Common myeloid progenitor, CD34-positive (primary cell): Measurements from ENCODE around the gene ATP8B2.
A peak's percentile ranks its signal among the peaks of the same experiment; 100 is the strongest.
"Not testable (repeated sequence)": the region's sequence is repeated elsewhere in the genome, so short reads cannot be mapped to it uniquely, and the experiment has no call there.

Experiments
- CTCF ChIA-PET: fragments of 350-600 bp; sonication (Branson Sonifier 250); formaldehyde crosslinking; loops from one replicate; lab custom pipeline; 2021; ENCODE audit warnings: antibody characterized with exemption; lab: Charles Lee
- POLR2A ChIA-PET: fragments of 350-600 bp; sonication (Branson Sonifier 250); formaldehyde crosslinking; loops from one replicate; lab custom pipeline; 2021; ENCODE audit warnings: antibody characterized with exemption; lab: Charles Lee
- DNase-seq, 3 donors: peaks; one replicate each; pipeline versions ENCODE4 v3.0.0 to v3.0.0-alpha.2; 2013
- H3K27ac ChIP-seq, 2 experiments: 1 replicate in 1 of 2; 2 replicates in 1 of 2; pipeline ENCODE4 v1.7.0; 2013; ENCODE audit warnings: inconsistent platforms in 2 of 2, low read length in 2 of 2, mild to moderate bottlenecking in 2 of 2, low read depth in 1 of 2, moderate library complexity in 1 of 2; ENCODE audit not compliant: severe bottlenecking in 2 of 2, insufficient read depth in 1 of 2, poor library complexity in 1 of 2
- H3K27me3 ChIP-seq, 5 experiments: replicated peaks in 2 of 5; 1 replicate in 3 of 5; 2 replicates in 2 of 5; pipeline versions ENCODE4 v1.6.1 to v1.7.0; 2013; ENCODE audit warnings: low read length in 4 of 5, mild to moderate bottlenecking in 2 of 5, moderate library complexity in 2 of 5, inconsistent platforms in 1 of 5; ENCODE audit not compliant: insufficient read depth in 5 of 5, control insufficient read depth in 4 of 5
- H3K36me3 ChIP-seq, 4 experiments: 1 replicate in 2 of 4; 2 replicates in 2 of 4; pipeline versions ENCODE4 v1.6.1 to v1.7.0; 2013; ENCODE audit warnings: low read length in 3 of 4, control low read depth in 1 of 4, mild to moderate bottlenecking in 1 of 4; ENCODE audit not compliant: control insufficient read depth in 4 of 4, insufficient read depth in 4 of 4
- H3K4me1 ChIP-seq, 4 experiments: 1 replicate in 3 of 4; 2 replicates in 1 of 4; pipeline versions ENCODE4 v1.6.1 to v1.7.1; 2013; ENCODE audit warnings: low read length in 3 of 4, mild to moderate bottlenecking in 3 of 4, control low read depth in 1 of 4, inconsistent platforms in 1 of 4, moderate library complexity in 1 of 4; ENCODE audit not compliant: control insufficient read depth in 4 of 4, insufficient read depth in 4 of 4; ENCODE audit errors: control extremely low read depth in 1 of 4
- H3K4me3 ChIP-seq, 7 experiments: 1 replicate in 4 of 7; 2 replicates in 3 of 7; pipeline versions ENCODE4 v1.5.1 to v1.7.0; 2013; ENCODE audit warnings: mild to moderate bottlenecking in 7 of 7, low read length in 6 of 7, moderate library complexity in 6 of 7, inconsistent platforms in 2 of 7, low read depth in 2 of 7, control low read depth in 1 of 7; ENCODE audit not compliant: insufficient read depth in 4 of 7, control insufficient read depth in 1 of 7; ENCODE audit errors: extremely low read depth in 1 of 7
- H3K9me3 ChIP-seq, 5 experiments: 1 replicate in 4 of 5; 2 replicates in 1 of 5; pipeline versions ENCODE4 v1.6.1 to v1.7.1; 2013; ENCODE audit warnings: low read length in 4 of 5, mild to moderate bottlenecking in 2 of 5, inconsistent platforms in 1 of 5, low read depth in 1 of 5, moderate library complexity in 1 of 5; ENCODE audit not compliant: control insufficient read depth in 4 of 5, insufficient read depth in 2 of 5; ENCODE audit errors: control extremely low read depth in 1 of 5
- WGBS: methylation state at CpG from one replicate; pipeline ENCODE4 v1.1.5; 2013; ENCODE audit not compliant: insufficient coverage; 5-methylcytosine and 5-hydroxymethylcytosine counted together

The ATP8B2 gene

GRCh38 chr1:154361357-154361756, 36.0 kb downstream of the ATP8B2 start:
- H3K27ac ChIP-seq = no peak overlapping the region
- no peak overlapping the region for H3K4me3 ChIP-seq
- no peaks in the 10 kb centered on the region for H3K9me3 ChIP-seq
- H3K27me3 ChIP-seq = no peaks in the 10 kb centered on the region
- WGBS = 100% methylated on average over 1 of the region's 3 CpGs
- peaks cover 0 to 4% (median under 1%) of the 10 kb centered on the region in 4 experiments for H3K4me1 ChIP-seq
- no peak for DNase-seq
- no peaks in the 10 kb centered on the region for H3K36me3 ChIP-seq
- ChIA-PET CTCF (interaction anchor here (1.1 to 1.6 kb wide), 4 partner anchors 9 to 48 kb away, joined by 3 to 5 read pairs (median 4); no protein-coding TSS in a partner anchor), POLR2A (no interaction called here)

GRCh38 chr1:154371436-154371835, 46.1 kb downstream of the ATP8B2 start:
- ChIA-PET POLR2A (no interaction called here), CTCF (interaction anchor here (1.0 kb wide), 1 partner anchor 9 kb away, joined by 3 read pairs; no protein-coding TSS in a partner anchor)
- no peaks in the 10 kb centered on the region for H3K36me3 ChIP-seq
- DNase-seq = no peak
- 98% methylated on average over 6 of the region's 6 CpGs for WGBS
- no peak overlapping the region for H3K4me3 ChIP-seq
- no peaks in the 10 kb centered on the region for H3K27me3 ChIP-seq
- H3K4me1 ChIP-seq = no peaks in the 10 kb centered on the region
- H3K9me3 ChIP-seq = no peaks in the 10 kb centered on the region
- no peak overlapping the region for H3K27ac ChIP-seq

- H3K27ac ChIP-seq, H3K27me3 ChIP-seq, H3K9me3 ChIP-seq, H3K4me1 ChIP-seq, H3K4me3 ChIP-seq, H3K36me3 ChIP-seq: not testable (repeated sequence)
- WGBS = 88% methylated on average over 3 of the region's 7 CpGs
- ChIA-PET CTCF (interaction anchor here (0.6 kb wide), 1 partner anchor 243 kb away, joined by 4 read pairs; no protein-coding TSS in a partner anchor), POLR2A (interaction anchor here (0.6 kb wide), 1 partner anchor 79 kb away, joined by 4 read pairs; no protein-coding TSS in a partner anchor)
- DNase-seq = peak in 1 of 3 donors; percentile 16
These were observed 48.5 kb downstream of the ATP8B2 start for GRCh38 chr1:154373777-154374357.

- Histone ChIP-seq H3K27ac (no peak overlapping the region), H3K36me3 (no peaks in the 10 kb centered on the region), H3K4me1 (no peaks in the 10 kb centered on the region), H3K27me3 (no peaks in the 10 kb centered on the region), H3K9me3 (no peaks in the 10 kb centered on the region), H3K4me3 (no peak overlapping the region)
- POLR2A ChIA-PET = no interaction called here
- CTCF ChIA-PET = no interaction called here
- DNase-seq = no peak
- 85% methylated on average over 16 of the region's 16 CpGs for WGBS
These were observed 54.0 kb downstream of the ATP8B2 start for GRCh38 chr1:154379301-154379700.

- Histone ChIP-seq H3K36me3 (no peaks in the 10 kb centered on the region), H3K4me3 (no peak overlapping the region), H3K27me3 (no peaks in the 10 kb centered on the region), H3K9me3 (no peaks in the 10 kb centered on the region), H3K4me1 (peaks cover 0 to 15% (median 3%) of the 10 kb centered on the region in 4 experiments), H3K27ac (no peak overlapping the region)
- peak in 2 of 3 donors; percentile 34 to 42 for DNase-seq
- ChIA-PET CTCF (interaction anchor here (1.4 to 1.5 kb wide), 2 partner anchors 19 to 58 kb away, joined by 3 read pairs; no protein-coding TSS in a partner anchor), POLR2A (interaction anchor here (0.6 kb wide), 2 partner anchors 22 to 658 kb away, joined by 3 read pairs; no protein-coding TSS in a partner anchor)
- 89% methylated on average over 3 of the region's 8 CpGs for whole genome bisulfite sequencing
These were observed 59.5 kb downstream of the ATP8B2 start for GRCh38 chr1:154384650-154385489.

- peaks cover 0 to 15% (median 3%) of the 10 kb centered on the region in 4 experiments for H3K4me1 ChIP-seq
- H3K27ac ChIP-seq = no peak overlapping the region
- ChIA-PET CTCF (interaction anchor here (0.8 to 1.0 kb wide), 3 partner anchors 17 to 58 kb away, joined by 3 to 5 read pairs (median 4); no protein-coding TSS in a partner anchor), POLR2A (no interaction called here)
- 96% methylated on average over 8 of the region's 11 CpGs for WGBS
- H3K4me3 ChIP-seq = no peak overlapping the region
- no peaks in the 10 kb centered on the region for H3K36me3 ChIP-seq
- H3K9me3 ChIP-seq = no peaks in the 10 kb centered on the region
- DNase-seq = peak in 1 of 3 donors; percentile 36
- H3K27me3 ChIP-seq = no peaks in the 10 kb centered on the region
These were observed 61.5 kb downstream of the ATP8B2 start for GRCh38 chr1:154386643-154387352.
